Activated CD4-positive, alpha-beta T cell treated with anti-CD3 and anti-CD28 coated beads, Interleukin-2, amount 50 U/mL, for 24 hours (primary cell): Measurements from ENCODE around the gene C1orf105.
"Not testable (repeated sequence)": the region's sequence is repeated elsewhere in the genome, so short reads cannot be mapped to it uniquely, and the experiment has no call there.

Experiments used
- DNase-seq, 2 donors: peaks; one replicate each; pipeline ENCODE4 v3.0.0-alpha.2; 2020; ENCODE audit warnings: low read depth in 1 of 2, low spot score in 1 of 2

Gene C1orf105, protein sequence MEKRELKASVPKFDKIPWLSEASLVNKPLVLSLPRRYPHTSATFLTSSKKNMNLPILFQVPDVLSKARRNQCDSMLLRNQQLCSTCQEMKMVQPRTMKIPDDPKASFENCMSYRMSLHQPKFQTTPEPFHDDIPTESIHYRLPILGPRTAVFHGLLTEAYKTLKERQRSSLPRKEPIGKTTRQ

DNA sequence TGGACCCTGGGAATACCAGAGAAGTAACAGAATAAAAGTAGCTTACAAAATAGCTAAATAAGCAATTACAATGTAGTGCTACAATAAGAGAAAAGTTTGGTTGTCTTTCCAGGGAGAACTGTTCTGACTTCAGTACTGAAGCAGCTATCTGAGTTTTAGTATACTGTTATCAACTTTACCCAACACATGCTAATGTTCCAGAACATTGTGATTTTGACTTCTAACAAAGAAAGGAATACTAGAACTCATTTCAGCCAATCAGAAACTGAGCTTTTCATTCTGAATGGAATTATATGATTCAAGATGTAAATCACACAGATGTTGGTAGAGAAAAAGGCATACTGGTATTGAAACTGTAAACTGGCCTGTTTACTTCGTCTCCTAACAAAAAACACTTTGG lies at the start of gene C1orf105:
TSS of gene C1orf105 (plus strand) at position 301 of the 400 bp plus-strand sequence. CDS start 201 bp downstream, outside the sequence.
- no peak for DNase-seq

DNA sequence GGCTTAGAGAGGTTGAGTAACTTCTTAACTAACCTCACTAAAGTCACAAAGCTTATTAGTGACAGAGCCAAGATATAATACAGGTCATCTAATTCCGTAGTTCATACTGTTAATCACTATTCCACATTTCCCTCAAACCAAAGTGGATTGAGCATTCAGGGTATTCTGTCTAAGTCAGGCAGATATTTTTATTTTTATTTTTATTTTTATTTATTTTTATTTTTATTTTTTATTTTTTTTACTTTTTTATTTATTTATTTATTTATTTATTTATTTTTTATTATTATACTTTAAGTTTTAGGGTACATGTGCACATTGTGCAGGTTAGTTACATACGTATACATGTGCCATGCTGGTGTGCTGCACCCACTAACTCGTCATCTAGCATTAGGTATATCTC lies 48.8 kb upstream of the C1orf105 start:
- not testable (repeated sequence) for DNase-seq

GRCh38 chr1:172373864-172374263 lies 46.6 kb upstream of the C1orf105 start:
- DNase-seq = no peak

GRCh38 chr1:172375211-172375631 lies 45.3 kb upstream of the C1orf105 start:
- DNase-seq = no peak

DNA sequence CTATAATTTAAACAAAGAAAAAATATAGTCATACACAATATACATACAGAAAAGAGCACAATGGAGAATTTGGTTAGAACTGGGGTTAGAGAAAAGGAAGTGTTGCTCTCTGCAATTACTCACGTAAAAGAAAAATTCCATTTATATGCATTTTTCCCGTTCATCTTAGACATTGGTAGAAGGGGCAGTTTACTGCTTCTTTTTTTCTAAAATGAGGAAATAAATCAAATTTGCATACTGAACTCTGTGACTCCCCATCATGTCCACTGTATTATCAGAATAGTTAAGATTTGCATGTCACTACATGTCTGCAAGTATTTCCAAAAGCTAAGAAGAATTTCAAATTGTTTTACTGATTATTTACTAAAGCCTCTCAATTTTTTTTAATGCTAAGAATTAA lies 44.1 kb upstream of the C1orf105 start:
- no peak for DNase-seq

GRCh38 chr1:172377565-172377964 lies 42.9 kb upstream of the C1orf105 start:
- no peak for DNase-seq

DNA sequence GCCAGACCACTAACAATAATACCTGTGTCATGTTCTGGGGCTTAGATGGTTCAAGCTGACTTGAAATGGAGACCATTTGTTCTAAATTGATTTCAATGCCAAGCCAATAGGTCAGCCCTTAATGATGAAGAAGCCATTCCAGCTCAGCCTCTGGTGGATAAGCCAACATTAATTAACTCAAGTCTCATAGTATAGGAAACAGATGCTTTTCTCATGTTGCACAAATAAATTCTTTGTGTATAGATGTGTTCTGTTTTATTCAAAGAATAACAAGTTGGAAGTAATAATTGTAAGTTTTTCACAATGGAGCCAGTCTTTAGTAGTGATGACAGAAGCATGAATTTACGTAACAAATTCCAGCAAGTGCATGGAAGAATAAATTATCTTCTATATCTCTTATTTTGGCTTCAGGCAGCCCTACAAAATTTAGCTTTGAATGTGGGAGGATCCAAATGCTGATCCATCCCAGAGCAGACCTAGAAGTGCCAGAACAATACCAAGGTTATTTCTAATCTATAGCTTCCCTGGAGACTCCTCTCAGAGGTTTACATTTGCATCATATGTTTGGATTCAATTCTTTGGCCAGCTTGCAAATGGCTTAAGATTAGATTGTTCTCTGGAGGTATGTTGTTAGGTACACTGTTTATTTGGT lies 42.2 kb upstream of the C1orf105 start:
- DNase-seq = no peak

GRCh38 chr1:172380441-172381244 lies 39.8 kb upstream of the C1orf105 start:
- peak in 1 of 2 donors; percentile 40 for DNase-seq

- DNase-seq = no peak
Measured at GRCh38 chr1:172381946-172382345, 38.5 kb upstream of the C1orf105 start.

GRCh38 chr1:172382406-172382805 lies 38.1 kb upstream of the C1orf105 start:
- DNase-seq = no peak

- DNase-seq = no peak
Measured at GRCh38 chr1:172382990-172383389, 37.5 kb upstream of the C1orf105 start.

DNA sequence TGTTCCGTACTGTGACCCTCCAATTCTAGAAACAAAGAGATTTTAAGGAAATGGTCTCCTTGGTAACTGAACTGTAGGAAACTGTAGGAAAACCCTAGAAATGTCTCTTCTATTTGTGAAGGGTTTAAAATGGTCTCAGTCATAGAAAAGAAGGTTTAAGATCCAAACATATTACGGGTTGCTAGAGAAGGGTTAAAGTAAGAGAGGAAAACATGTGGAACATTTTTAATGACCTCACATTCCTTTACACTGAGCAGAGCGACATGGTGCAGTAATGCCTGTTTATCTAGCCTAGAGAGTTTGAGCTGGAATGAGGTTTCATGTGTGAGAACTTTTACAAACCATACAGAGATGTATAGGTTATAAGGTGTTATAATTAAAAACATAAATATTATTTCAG lies 36.9 kb upstream of the C1orf105 start:
- no peak for DNase-seq

DNA sequence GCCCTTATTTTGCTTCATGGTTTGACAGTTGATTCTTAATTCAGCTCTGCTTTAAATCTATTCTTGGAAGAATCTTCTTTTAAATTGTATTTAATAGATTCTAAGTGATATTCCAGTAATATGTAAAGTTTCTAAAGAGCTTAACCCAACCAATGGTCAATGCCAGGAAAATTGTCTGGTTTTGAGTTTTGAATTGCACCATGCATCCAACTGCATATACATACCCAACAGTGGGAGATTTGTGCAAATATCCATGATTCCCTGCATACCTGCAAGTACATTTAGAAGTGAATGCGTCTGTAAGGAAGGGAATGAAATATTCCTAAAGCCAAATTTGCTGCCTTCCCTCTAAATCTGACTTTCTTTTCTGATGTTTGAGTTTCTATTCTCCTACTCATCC lies 35.8 kb upstream of the C1orf105 start:
- no peak for DNase-seq

GRCh38 chr1:172386046-172386445 lies 34.4 kb upstream of the C1orf105 start:
- DNase-seq = no peak

DNA sequence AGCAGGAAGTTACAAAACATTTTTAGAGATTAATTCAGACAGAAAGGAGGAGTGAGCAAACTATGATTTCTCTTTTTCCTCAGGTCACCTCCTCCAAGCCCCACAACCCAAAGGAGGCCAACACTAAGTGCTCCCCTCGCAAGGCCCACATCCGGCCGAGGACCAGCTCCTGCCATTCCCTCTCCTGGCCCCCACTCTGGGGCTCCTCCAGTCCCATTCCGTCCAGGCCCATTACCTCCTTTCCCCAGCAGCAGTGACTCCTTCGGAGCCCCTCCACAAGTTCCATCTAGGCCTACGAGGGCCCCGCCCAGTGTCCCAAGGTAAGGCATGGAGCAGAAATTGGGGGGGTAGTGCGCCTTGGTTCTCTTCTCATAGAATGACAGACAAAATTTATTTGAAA lies 32.0 kb upstream of the C1orf105 start:
- DNase-seq = no peak

GRCh38 chr1:172390301-172390682 lies 30.2 kb upstream of the C1orf105 start:
- no peak for DNase-seq

DNA sequence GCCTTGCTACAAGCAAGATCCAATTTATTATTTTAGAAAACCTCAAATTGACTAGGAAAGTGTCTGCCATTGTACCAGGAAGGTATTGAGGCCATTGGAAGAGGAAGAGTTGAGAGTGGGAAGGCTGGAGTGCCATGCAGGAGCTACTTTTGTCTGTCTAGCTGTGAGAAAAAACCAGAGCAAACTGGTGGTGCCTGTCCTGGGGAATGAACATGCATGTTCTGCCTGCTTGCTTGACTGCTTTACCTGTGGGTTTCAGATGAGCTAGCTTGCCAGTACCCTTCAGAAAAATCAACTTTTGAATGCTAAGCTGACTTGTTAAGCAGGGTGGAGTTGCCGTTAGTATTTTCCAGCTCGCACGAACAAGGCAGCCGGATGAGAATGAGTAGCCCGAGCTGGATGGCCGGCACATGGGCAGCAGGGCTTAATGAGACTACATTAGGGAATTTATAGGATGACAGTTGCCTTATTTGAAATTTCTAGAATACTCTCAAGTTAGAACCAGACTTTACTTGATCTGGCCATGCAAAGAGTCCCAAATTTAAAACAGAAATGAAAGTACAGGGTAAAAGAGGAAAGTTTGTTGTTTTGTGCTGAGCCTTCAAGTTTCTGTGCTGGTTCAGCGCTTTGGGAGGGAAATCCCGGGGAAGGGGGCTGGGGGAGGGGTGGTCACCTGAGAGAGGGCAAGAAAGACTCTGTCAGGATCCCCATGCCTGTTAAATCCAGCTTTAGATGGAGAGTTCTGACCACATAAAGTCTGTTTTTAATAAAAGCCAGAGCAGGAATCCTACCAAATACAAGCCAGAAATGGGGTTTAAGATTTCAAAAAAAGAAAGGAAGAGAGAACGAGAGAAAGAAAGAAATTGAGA lies 29.6 kb upstream of the C1orf105 start:
- DNase-seq = no peak

DNA sequence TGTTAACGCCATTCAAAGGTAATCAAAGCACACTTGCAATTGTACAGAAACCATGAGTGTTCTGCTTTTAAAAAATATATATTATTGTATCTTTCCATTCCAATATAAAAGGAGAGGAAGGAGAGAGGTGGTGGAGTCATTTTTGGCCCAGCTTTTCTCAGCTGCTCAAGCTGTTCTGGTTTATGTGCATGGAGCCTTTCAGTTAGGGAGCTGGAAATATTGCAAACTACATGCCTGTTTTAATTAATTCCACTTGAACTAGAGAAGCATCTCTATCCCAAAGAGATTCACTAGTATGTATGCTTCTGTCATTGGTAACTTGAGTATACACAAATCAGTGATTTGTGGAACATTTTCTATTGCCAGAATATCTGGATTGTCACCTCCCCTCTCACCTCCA lies 28.5 kb upstream of the C1orf105 start:
- DNase-seq = no peak

- DNase-seq = no peak
Measured at GRCh38 chr1:172393354-172393753, 27.1 kb upstream of the C1orf105 start.

DNA sequence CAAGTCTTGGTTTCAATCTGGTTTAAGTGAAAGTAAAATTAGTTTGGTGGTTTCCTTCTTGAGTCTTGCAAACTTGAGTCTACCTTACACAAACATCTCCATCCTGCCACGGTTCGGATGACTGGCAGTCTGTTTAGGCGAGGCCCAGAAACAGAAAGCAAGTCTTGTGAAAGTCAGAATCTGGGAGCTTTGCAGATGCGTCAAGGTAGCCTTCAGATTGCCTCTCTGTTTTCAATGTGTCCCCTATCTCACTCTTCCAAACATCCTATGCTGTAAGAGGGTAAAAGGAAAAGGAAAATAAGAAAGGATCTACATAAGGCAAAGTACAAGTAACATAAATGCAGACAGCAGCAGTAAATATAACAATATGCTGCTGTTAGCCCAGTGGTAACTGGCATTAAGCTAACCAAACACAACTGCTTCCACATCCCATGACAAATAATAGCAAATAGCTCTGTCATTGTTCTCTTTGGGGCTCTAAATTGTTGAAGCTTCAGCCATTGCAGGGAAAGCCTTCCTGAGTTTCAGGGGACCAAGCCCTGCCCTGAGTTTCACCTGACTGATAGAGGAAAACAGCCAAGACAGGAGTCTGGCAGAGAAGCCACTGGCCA lies 26.2 kb upstream of the C1orf105 start:
- peak; percentile 23 to 77 for DNase-seq

DNA sequence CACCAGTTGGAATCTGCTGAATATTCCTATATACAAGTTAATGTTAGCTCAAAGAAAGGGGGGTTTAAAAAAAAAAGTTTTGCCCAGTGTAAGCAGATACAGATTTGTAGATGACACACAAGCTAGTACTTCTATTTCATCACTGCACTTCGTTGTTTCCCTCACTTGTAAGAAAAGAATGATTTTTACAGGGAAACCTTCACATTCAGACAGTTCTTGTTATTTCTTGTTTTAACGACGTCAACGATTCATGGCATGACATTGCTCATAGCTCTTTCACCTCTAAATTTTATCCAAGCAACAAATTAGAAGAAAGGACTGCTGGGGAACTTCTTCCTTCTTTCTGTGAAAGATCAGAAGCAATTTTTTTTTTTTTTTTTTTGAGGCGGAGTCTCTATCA lies 25.7 kb upstream of the C1orf105 start:
- DNase-seq = no peak
